Mucosa of descending colon (tissue), 3 donors: ENCODE data around the gene DENND2A. TPM values are rescaled to one million over a fixed set of nuclear protein-coding genes. Genes with fewer than 3 reads are reported as not detected.

Experiments
- ATAC-seq: fragments of 200-7000 bp; cut with Tn5 transposase; one replicate; pipeline ENCODE4 v1.9.1; 2020; ENCODE audit warnings: mild to moderate bottlenecking, moderate library complexity
- DNase-seq, 3 donors: peaks; one replicate each; pipeline ENCODE4 v3.0.0-alpha.2; 2020
- H3K36me3 ChIP-seq: fragments of 200-600 bp; one replicate; pipeline ENCODE4 v1.8.0; 2021; ENCODE audit warnings: low read depth, mild to moderate bottlenecking
- H3K4me1 ChIP-seq: fragments of 200-600 bp; one replicate; pipeline ENCODE4 v1.8.0; 2021; ENCODE audit warnings: low read depth, mild to moderate bottlenecking
- H3K4me3 ChIP-seq: fragments of 200-600 bp; one replicate; pipeline ENCODE4 v1.8.0; 2021; ENCODE audit warnings: mild to moderate bottlenecking
- H3K9me3 ChIP-seq: fragments of 200-600 bp; one replicate; pipeline ENCODE4 v1.8.0; 2021; ENCODE audit warnings: mild to moderate bottlenecking
- CTCF ChIP-seq: fragments of 200-600 bp; IDR thresholded peaks from one replicate; pipeline ENCODE4 v1.8.0; 2022; ENCODE audit warnings: antibody characterized with exemption, mild to moderate bottlenecking
- intact Hi-C, 2 donors: fragments of 100-400 bp; cut with DNase I in 1 of 2; cut with micrococcal nuclease in 1 of 2; formaldehyde crosslinking; loops; one replicate each; pipeline versions ENCODE4 v1.11.0 to v1.11.1; 2022; cut with DNase I, micrococcal nuclease
- total RNA-seq, 3 donors: library from RNA; stranded (reverse); fragmentation: NEBNext Ultra II Directional in 2 of 3; extraction: Animal tissue kit (Norgen Biotek cat#: 25700) in 2 of 3; gene quantifications; one replicate each; pipeline versions ENCODE4 v1.2.1 to v1.2.4, GENCODE V29; 2021 to 2023
- donor health status: DM: no; HTN: no; CAD: no; lungs with moderate emphysema.
- donor health status: DM: no; HTN: no; CAD: no.
- donor health status: DM: no; HTN: yes; CAD: no.

Gene DENND2A
- total RNA-seq, 3 donors from 2014 or later = 8.4 to 17.7 (median 10.1) TPM

- DNase-seq (no peak), ATAC-seq (no peak)
- Histone ChIP-seq H3K4me1 (no peaks in the 10 kb centered on the region), H3K36me3 (no peaks in the 10 kb centered on the region), H3K9me3 (no peaks in the 10 kb centered on the region), H3K4me3 (no peak overlapping the region)
- no peak for TF ChIP-seq CTCF
- intact Hi-C loops = no loop called here
Measured at GRCh38 chr7:140600341-140600740, 40.3 kb downstream of the DENND2A start.

- no peaks in the 10 kb centered on the region for H3K4me1 ChIP-seq
- H3K4me3 ChIP-seq = no peak overlapping the region
- H3K36me3 ChIP-seq = no peaks in the 10 kb centered on the region
- H3K9me3 ChIP-seq = no peaks in the 10 kb centered on the region
- intact Hi-C loops = no loop called here
- DNase-seq (no peak), ATAC-seq (no peak)
- no peak for TF ChIP-seq CTCF
Measured at GRCh38 chr7:140597428-140597949, 43.1 kb downstream of the DENND2A start.

- intact Hi-C loops = no loop called here
- Histone ChIP-seq H3K9me3 (no peaks in the 10 kb centered on the region), H3K4me3 (no peak overlapping the region), H3K36me3 (no peaks in the 10 kb centered on the region), H3K4me1 (no peaks in the 10 kb centered on the region)
- ATAC-seq (no peak), DNase-seq (no peak)
- TF ChIP-seq CTCF = no peak
Measured at GRCh38 chr7:140596519-140597427, 43.8 kb downstream of the DENND2A start.

GRCh38 chr7:140595468-140596092, 45.0 kb downstream of the DENND2A start:
- Histone ChIP-seq H3K4me3 (no peak overlapping the region), H3K9me3 (no peaks in the 10 kb centered on the region), H3K4me1 (no peaks in the 10 kb centered on the region), H3K36me3 (no peaks in the 10 kb centered on the region)
- intact Hi-C loops = no loop called here
- ATAC-seq = no peak
- TF ChIP-seq CTCF = no peak
- no peak for DNase-seq

- TF ChIP-seq CTCF = no peak
- Histone ChIP-seq H3K4me3 (no peak overlapping the region), H3K4me1 (no peaks in the 10 kb centered on the region), H3K36me3 (no peaks in the 10 kb centered on the region), H3K9me3 (no peaks in the 10 kb centered on the region)
- no peak for DNase-seq
- intact Hi-C loops = no loop called here
- no peak for ATAC-seq
Measured at GRCh38 chr7:140594131-140594691, 46.4 kb downstream of the DENND2A start.
